Esophagus squamous epithelium (tissue), 5 donors: ENCODE measurements around the gene GFPT1. TPM values are rescaled to one million over a fixed set of nuclear protein-coding genes. Genes with fewer than 3 reads are reported as not detected.

ENCODE experiments used
- DNase-seq: peaks from one replicate; lab custom pipeline; 2025; lab: John Stamatoyannopoulos, UW
- H3K27ac ChIP-seq, 4 donors: fragments of 200-600 bp; sonication (generic); one replicate each; pipeline ENCODE4 v1.5.1; 2016 to 2019; ENCODE audit warnings: mild to moderate bottlenecking in 1 of 4
- H3K27me3 ChIP-seq, 4 donors: fragments of 200-600 bp; sonication (generic); 1 replicate in 3 of 4; 2 replicates in 1 of 4; pipeline versions ENCODE4 v1.5.1 to v1.6.0; 2017 to 2021; ENCODE audit warnings: antibody characterized with exemption in 1 of 4
- H3K36me3 ChIP-seq, 3 donors: fragments of 200-600 bp; sonication (generic); one replicate each; pipeline ENCODE4 v1.5.1; 2016 to 2019
- H3K4me1 ChIP-seq, 3 donors: fragments of 200-600 bp; sonication (generic); one replicate each; pipeline ENCODE4 v1.5.1; 2017 to 2019
- H3K4me3 ChIP-seq, 4 donors: fragments of 200-600 bp; sonication (generic); 1 replicate in 3 of 4; 2 replicates in 1 of 4; pipeline ENCODE4 v1.5.1; 2016 to 2019; ENCODE audit warnings: mild to moderate bottlenecking in 2 of 4, moderate library complexity in 1 of 4
- H3K9me3 ChIP-seq, 3 donors: fragments of 200-600 bp; sonication (generic); one replicate each; pipeline ENCODE4 v1.5.1; 2016 to 2019
- POLR2A ChIP-seq, 4 donors: fragments of 450-650 bp; IDR thresholded peaks; one replicate each; pipeline ENCODE4 v1.6.1; 2017; ENCODE audit warnings: antibody characterized with exemption in 4 of 4, mild to moderate bottlenecking in 4 of 4, moderate library complexity in 3 of 4
- WGBS, 2 donors: methylation state at CpG; one replicate each; pipeline ENCODE4 v1.1.5; 2018; 5-methylcytosine and 5-hydroxymethylcytosine counted together
- intact Hi-C: fragments of 100-400 bp; cut with DNase I; formaldehyde crosslinking; loops from one replicate; pipeline ENCODE4 v1.15.0; 2022
- total RNA-seq, 4 donors: library from RNA; depleted of rRNA; stranded (reverse); fragments of >200 nt; gene quantifications; one replicate each; pipeline ENCODE4 v1.1.0, GENCODE V29; 2016
- TF ChIP-seq, protein P1 (sequence below), 6 experiments: fragments of 450-650 bp in 4 of 6; fragments of 200-600 bp in 2 of 6; sonication (generic) in 2 of 6; IDR thresholded peaks; one replicate each; pipeline ENCODE4 v1.5.1; 2016 to 2019; ENCODE audit warnings: antibody characterized with exemption in 6 of 6, mild to moderate bottlenecking in 4 of 6, moderate library complexity in 4 of 6
- donor health status: DM: yes; HTN: yes; CAD: no.

The GFPT1 gene
- total RNA-seq, 4 donors from 2014 or later, result 13.9 to 25.8 (median 19.5) TPM

DNA sequence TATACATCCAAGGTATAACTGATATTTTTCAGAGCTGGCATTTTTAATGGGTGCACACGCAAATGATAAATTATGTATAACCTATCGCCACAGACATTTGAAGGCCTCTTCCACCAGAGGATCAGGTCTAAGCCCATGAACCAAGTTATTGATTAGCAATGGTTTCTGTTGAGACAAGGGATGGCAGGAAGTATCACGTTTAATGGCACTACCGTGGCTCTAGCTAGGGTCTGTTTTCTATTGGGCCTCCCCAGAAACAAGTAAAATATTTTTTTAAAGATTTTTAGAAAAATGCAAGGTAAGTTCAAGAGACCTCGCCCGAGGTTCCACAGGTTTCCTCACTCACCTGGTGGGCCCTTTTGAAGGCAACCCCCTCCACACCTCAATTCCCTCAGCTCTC is 667 bp downstream of the GFPT1 start:
- Histone ChIP-seq H3K9me3 (no peaks in the 10 kb centered on the region), H3K27ac (peak overlapping the region; percentile 85 to 96 (median 91)), H3K36me3 (no peaks in the 10 kb centered on the region), H3K4me3 (peak overlapping the region; percentile 94 to 98 (median 96)), H3K27me3 (no peaks in the 10 kb centered on the region), H3K4me1 (peaks cover 10 to 52% (median 22%) of the 10 kb centered on the region in 3 donors)
- WGBS, 2 donors, result 5 to 8% methylated on average over 6 of the region's 6 CpGs
- intact Hi-C loops, result loop anchor here (10.0 kb wide), 1 partner anchor 328 kb away; no protein-coding TSS in a partner anchor
- TF ChIP-seq, protein P1, sequence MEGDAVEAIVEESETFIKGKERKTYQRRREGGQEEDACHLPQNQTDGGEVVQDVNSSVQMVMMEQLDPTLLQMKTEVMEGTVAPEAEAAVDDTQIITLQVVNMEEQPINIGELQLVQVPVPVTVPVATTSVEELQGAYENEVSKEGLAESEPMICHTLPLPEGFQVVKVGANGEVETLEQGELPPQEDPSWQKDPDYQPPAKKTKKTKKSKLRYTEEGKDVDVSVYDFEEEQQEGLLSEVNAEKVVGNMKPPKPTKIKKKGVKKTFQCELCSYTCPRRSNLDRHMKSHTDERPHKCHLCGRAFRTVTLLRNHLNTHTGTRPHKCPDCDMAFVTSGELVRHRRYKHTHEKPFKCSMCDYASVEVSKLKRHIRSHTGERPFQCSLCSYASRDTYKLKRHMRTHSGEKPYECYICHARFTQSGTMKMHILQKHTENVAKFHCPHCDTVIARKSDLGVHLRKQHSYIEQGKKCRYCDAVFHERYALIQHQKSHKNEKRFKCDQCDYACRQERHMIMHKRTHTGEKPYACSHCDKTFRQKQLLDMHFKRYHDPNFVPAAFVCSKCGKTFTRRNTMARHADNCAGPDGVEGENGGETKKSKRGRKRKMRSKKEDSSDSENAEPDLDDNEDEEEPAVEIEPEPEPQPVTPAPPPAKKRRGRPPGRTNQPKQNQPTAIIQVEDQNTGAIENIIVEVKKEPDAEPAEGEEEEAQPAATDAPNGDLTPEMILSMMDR (IDR thresholded peaks at IDR 0.05), result no peak
- no peak for TF ChIP-seq POLR2A (IDR thresholded peaks at IDR 0.05)
- no peak for DNase-seq

DNA sequence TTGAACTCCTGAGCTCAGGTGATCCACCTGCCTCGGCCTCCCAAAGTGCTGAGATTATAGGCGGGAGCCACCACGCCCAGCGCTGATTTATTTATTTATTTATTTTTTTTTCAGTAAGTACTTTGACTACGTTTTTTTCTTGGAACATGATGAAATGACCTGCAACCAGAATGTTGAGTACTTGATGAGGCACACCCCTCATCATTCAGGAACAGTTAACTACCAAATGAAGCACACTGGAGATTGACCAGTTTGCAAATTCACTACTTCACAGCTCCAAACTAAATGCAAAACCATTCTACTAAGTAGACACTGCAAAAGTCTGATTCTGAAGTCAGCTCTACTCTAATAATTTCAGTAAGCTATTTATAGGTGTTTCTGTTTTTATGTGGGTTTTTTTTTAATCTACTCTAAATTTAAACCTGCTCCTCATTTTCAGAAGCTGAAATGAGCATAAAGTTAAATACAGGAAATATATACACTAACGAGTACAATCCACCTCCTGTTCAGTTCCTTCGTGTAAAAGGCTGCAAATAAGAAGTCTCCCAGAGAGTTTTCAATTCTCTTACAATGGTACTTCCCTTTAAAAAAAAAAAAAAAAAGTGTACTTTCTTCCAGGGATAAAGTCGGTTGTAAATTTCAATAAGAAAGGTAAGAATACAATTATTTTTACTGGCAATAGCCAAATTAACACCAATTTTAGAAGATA is 1.4 kb downstream of the GFPT1 start:
- TF ChIP-seq POLR2A (IDR thresholded peaks at IDR 0.05), result no peak
- TF ChIP-seq, protein P1 (IDR thresholded peaks at IDR 0.05), result no peak
- 48 to 55% methylated on average over 8 of the region's 8 CpGs for WGBS, 2 donors
- Histone ChIP-seq H3K4me3 (peak overlapping the region in 3 of 4 donors; percentile 94 to 98 (median 96)), H3K9me3 (no peaks in the 10 kb centered on the region), H3K27ac (peak overlapping the region in 1 of 4 donors; percentile 96), H3K27me3 (no peaks in the 10 kb centered on the region), H3K4me1 (peaks cover 10 to 52% (median 22%) of the 10 kb centered on the region in 3 donors), H3K36me3 (no peaks in the 10 kb centered on the region)
- no peak for DNase-seq
- intact Hi-C loops, result loop anchor here (10.0 kb wide), 1 partner anchor 329 kb away; no protein-coding TSS in a partner anchor

DNA sequence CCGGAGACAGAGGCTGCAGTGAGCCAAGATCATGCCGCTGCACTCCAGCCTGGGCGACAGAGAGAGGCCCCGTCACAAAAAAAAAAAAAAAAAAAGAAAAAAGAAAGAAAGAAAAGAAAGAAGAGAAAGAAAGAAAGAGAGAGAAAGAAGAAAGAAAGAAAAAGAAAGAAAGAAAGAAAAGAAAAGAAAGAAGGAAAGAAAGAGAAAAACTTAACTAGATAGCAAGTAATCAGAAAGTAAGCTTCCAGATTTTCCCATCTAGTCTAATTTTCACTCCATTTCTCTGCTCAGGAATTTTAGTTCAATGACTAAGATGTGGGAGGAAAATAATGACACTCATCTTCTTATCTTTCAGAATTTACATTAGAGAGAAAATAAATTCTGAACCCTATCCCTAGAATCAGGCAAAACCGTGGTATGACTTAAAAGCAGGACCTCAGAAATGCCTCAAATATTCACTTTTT is 2.4 kb downstream of the GFPT1 start:
- no peak for DNase-seq
- Histone ChIP-seq H3K27me3 (no peaks in the 10 kb centered on the region), H3K9me3 (no peaks in the 10 kb centered on the region), H3K27ac (no peak overlapping the region), H3K36me3 (no peaks in the 10 kb centered on the region), H3K4me1 (peaks cover 10 to 52% (median 22%) of the 10 kb centered on the region in 3 donors), H3K4me3 (no peak overlapping the region)
- 89 to 97% methylated on average over 1 to 3 of the region's 5 CpGs for WGBS, 2 donors
- intact Hi-C loops, result loop anchor here (10.0 kb wide), 1 partner anchor 330 kb away; no protein-coding TSS in a partner anchor
- TF ChIP-seq POLR2A (IDR thresholded peaks at IDR 0.05), result no peak

DNA sequence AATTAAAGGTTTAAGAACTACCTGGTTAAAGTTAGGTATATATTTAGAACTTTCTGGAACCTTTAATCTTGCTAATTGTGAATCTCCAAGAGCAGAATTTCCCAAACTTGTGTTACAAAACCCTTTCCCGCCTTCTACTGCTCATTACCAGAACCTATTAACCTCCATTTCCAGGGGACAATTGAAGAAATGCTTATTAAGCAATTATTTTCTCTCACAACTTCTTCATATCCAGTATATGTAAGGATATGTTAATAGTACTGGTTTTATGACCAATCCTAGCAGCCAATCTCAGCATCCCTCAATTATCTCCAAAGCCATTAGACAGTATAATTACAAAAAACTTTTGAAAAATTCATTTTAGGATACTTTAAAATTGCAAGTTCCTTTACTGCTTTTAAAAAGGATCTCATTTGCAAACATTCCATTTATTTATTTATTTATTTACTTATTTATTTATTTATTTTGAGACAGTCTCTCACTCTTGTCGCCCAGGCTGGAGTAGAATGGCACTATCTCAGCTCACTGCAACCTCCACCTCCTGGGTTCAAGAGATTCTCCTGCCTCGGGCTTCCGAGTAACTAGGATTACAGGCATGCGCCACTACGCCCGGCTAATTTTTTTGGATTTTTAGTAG is 3.7 kb downstream of the GFPT1 start:
- H3K4me1 ChIP-seq, result peaks cover 10 to 52% (median 22%) of the 10 kb centered on the region in 3 donors
- no peak overlapping the region for H3K27ac ChIP-seq
- no peaks in the 10 kb centered on the region for H3K9me3 ChIP-seq
- H3K36me3 ChIP-seq, result no peaks in the 10 kb centered on the region
- no peak overlapping the region for H3K4me3 ChIP-seq
- 95 to 97% methylated on average over 7 of the region's 7 CpGs for WGBS, 2 donors
- DNase-seq, result no peak
- intact Hi-C loops, result loop anchor here (10.0 kb wide), 1 partner anchor 332 kb away; no protein-coding TSS in a partner anchor
- H3K27me3 ChIP-seq, result no peaks in the 10 kb centered on the region
- TF ChIP-seq, protein P1 (IDR thresholded peaks at IDR 0.05), result no peak
- TF ChIP-seq POLR2A (IDR thresholded peaks at IDR 0.05), result no peak

DNA sequence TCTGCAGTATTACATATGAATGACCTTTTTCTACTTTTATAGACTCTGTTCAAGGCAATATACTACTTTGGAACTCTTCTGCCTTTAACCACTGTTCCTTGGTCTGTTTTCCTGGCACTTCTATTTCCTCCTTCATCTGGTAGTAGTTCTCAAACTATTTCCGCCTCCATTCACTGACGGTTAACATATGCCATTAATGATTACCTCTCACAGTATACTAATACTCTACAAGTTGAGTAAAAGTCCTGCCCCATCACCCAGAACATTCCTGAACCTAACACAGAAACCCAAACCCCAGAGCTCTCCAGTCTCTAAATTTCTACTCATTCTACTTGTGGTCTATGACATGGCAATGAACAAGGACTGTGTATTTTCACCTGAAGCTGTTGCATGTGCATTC is 4.5 kb downstream of the GFPT1 start:
- Histone ChIP-seq H3K9me3 (no peaks in the 10 kb centered on the region), H3K36me3 (no peaks in the 10 kb centered on the region), H3K4me3 (no peak overlapping the region), H3K27me3 (no peaks in the 10 kb centered on the region), H3K27ac (no peak overlapping the region), H3K4me1 (peaks cover 4 to 45% (median 16%) of the 10 kb centered on the region in 3 donors)
- TF ChIP-seq POLR2A (IDR thresholded peaks at IDR 0.05), result no peak
- TF ChIP-seq, protein P1 (IDR thresholded peaks at IDR 0.05), result no peak
- WGBS, 2 donors, result 87 to 94% methylated on average over 2 of the region's 2 CpGs
- DNase-seq, result no peak
- intact Hi-C loops, result loop anchor here (10.0 kb wide), 1 partner anchor 332 kb away; no protein-coding TSS in a partner anchor
